ENCODE results near the gene C5orf15.
A peak's percentile ranks its signal among the peaks of the same experiment; 100 is the strongest.

Gene C5orf15

DNA sequence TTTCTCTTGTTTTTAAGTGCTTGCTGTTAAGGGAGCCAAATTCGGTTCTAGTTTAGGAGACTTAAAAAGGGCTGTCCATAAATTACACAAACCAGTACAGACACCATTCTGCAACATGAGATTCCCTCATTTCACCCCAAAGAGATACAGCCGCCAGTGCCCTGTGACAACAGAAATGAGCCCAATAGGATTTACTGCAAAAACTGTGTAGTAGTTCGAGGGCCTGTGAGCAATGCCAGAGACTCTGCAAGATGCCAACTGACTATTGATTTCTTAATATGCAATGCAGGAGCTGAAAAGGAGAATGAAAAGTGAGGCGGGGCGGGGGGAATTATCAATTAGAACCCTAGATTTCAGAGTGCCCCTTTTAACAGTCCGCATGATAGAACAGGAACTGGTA, 5.7 kb upstream of the C5orf15 start:
- intact Hi-C loops (cut with DNase I; ENCODE audit: low total_unique reads), result no loop called here
- H3K4me3 ChIP-seq, result no peak overlapping the region
- DNase-seq, result no peak
- H3K27ac ChIP-seq, result no peak overlapping the region
- H3K4me1 ChIP-seq, result peaks cover 0 to 6% (median 4%) of the 10 kb centered on the region in 4 donors
- TF ChIP-seq, protein P1, sequence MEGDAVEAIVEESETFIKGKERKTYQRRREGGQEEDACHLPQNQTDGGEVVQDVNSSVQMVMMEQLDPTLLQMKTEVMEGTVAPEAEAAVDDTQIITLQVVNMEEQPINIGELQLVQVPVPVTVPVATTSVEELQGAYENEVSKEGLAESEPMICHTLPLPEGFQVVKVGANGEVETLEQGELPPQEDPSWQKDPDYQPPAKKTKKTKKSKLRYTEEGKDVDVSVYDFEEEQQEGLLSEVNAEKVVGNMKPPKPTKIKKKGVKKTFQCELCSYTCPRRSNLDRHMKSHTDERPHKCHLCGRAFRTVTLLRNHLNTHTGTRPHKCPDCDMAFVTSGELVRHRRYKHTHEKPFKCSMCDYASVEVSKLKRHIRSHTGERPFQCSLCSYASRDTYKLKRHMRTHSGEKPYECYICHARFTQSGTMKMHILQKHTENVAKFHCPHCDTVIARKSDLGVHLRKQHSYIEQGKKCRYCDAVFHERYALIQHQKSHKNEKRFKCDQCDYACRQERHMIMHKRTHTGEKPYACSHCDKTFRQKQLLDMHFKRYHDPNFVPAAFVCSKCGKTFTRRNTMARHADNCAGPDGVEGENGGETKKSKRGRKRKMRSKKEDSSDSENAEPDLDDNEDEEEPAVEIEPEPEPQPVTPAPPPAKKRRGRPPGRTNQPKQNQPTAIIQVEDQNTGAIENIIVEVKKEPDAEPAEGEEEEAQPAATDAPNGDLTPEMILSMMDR (IDR thresholded peaks at IDR 0.05), result no peak
- peaks cover 39 to 81% (median 58%) of the 10 kb centered on the region in 3 donors for H3K36me3 ChIP-seq
- no peaks in the 10 kb centered on the region for H3K9me3 ChIP-seq
- no peaks in the 10 kb centered on the region for H3K27me3 ChIP-seq

DNA sequence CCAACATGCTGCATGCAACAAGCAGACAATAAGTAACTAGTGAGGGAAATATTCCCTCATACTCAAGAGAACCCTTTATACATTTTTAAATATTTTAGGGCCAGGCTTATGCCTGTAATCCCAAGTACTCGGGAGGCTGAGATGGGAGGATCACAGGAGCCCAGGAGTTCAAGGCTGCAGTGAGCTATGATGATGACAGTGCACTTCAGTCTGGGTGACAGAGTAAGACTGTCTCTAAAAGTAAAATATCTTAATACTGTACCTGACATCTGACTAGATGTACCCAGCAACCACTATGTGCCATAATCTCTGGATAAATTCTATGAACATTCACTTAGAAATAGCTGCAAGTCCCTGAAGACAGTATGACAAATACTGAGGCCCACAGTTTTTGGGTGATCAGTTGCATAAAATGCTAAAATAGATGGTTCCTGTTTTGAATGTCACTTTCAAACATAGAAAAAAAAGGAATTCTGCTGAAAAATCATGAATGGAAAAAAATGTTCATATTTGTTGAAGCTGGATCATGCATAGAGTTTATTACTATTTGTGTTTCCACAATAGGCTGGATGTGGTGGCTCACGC, 2.0 kb upstream of the C5orf15 start:
- TF ChIP-seq, protein P1 (IDR thresholded peaks at IDR 0.05), result no peak
- Histone ChIP-seq H3K4me1 (peaks cover 0 to 23% (median 18%) of the 10 kb centered on the region in 4 donors), H3K27me3 (no peaks in the 10 kb centered on the region), H3K4me3 (no peak overlapping the region), H3K27ac (peak overlapping the region in 1 of 2 donors; percentile 98), H3K9me3 (no peaks in the 10 kb centered on the region), H3K36me3 (peaks cover 28 to 44% (median 32%) of the 10 kb centered on the region in 3 donors)
- intact Hi-C loops (cut with DNase I; ENCODE audit: low total_unique reads), result no loop called here
- no peak for DNase-seq

DNA sequence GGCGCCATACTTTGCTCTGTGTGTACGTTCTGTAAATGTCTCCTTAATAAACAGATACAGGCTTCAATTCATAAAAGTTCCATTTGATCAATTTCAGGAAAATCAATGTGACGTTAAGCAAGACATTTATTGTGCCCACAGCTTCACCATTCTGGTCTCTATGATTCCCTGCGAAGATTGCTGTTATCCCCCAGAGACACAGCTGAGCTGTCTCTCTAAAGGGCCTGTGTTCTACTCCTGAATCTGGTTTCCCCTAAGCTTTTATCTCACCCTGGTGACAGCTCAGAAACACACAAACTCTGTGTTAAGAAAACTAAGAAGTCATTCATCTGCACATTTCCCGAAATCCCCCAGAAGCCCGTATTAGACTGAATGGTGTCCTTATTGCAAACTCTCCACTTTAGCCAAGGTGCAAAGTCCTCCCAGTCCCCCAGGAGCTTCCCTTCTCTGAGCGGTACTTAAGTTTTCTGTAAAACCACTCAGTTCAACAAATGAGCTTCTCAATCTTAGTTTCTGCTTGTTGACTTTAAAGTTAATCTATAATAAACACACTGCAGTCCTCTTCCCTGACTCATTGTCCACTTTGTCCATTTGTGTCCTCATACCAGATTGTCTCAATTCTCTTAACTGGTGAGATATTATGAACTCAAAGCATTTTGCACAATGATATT, 1.4 kb upstream of the C5orf15 start:
- no peak for DNase-seq
- Histone ChIP-seq H3K27ac (peak overlapping the region; percentile 98), H3K27me3 (no peaks in the 10 kb centered on the region), H3K36me3 (peaks cover 22 to 38% (median 25%) of the 10 kb centered on the region in 3 donors), H3K9me3 (no peaks in the 10 kb centered on the region), H3K4me3 (no peak overlapping the region), H3K4me1 (peaks cover 0 to 24% (median 18%) of the 10 kb centered on the region in 4 donors)
- TF ChIP-seq, protein P1 (IDR thresholded peaks at IDR 0.05), result no peak
- intact Hi-C loops (cut with DNase I; ENCODE audit: low total_unique reads), result no loop called here

DNA sequence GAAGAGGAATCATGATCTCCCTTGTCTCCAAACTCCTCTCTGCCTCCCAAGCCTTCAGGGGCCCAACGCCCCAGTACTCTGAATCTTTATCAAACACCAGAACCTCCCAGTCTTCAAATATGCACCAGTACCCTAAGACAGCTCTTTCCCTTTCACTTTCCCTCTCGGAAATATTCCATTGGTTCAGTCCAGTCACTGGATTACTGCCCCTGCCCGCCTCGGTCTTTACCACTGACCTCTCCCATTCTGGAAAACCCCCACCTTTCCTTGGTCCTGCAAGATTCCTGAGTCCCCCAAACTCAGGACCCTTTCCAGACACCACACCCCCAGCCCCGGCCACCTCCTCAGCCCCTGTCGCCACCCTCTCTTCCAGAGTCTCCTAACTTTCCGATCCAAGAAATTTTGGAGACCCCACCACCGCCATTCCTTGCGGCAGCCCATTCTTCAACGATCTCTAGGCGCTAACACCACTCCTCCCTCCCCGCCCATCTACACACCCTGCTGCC, 674 bp downstream of the C5orf15 start:
- H3K27me3 ChIP-seq, result no peaks in the 10 kb centered on the region
- peak overlapping the region; percentile 98 for H3K27ac ChIP-seq
- TF ChIP-seq, protein P1 (IDR thresholded peaks at IDR 0.05), result no peak
- H3K4me1 ChIP-seq, result peaks cover 0 to 35% (median 25%) of the 10 kb centered on the region in 4 donors
- no peaks in the 10 kb centered on the region for H3K9me3 ChIP-seq
- intact Hi-C loops (cut with DNase I; ENCODE audit: low total_unique reads), result no loop called here
- no peak for DNase-seq
- H3K36me3 ChIP-seq, result peaks cover 5 to 18% (median 6%) of the 10 kb centered on the region in 3 donors
- peak overlapping the region; percentile 83 to 96 for H3K4me3 ChIP-seq

DNA sequence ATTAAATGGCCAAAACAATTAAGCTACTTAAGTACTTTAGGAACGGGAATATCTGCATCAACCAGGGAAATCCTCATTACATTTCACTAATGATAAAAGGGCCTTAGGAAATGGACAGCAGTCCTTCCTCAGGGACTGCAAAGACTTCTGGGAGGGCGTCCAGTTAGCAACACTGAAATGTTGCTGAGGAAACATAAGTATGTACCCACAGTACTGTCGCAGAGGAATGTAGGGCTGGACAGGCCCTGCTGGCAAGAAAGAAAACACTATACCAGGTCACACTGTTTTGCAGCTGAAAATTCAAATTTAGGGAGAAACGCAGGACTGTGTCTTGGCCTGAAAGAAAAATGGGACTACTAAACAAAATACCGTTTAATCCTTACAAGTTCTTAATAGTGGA, 1.3 kb downstream of the C5orf15 start:
- DNase-seq, result no peak
- no peaks in the 10 kb centered on the region for H3K27me3 ChIP-seq
- intact Hi-C loops (cut with DNase I; ENCODE audit: low total_unique reads), result no loop called here
- H3K4me3 ChIP-seq, result peak overlapping the region; percentile 83 to 96
- peaks cover 5 to 12% (median 5%) of the 10 kb centered on the region in 3 donors for H3K36me3 ChIP-seq
- TF ChIP-seq, protein P1 (IDR thresholded peaks at IDR 0.05), result no peak
- H3K9me3 ChIP-seq, result no peaks in the 10 kb centered on the region
- H3K27ac ChIP-seq, result peak overlapping the region; percentile 98
- H3K4me1 ChIP-seq, result peaks cover 0 to 42% (median 28%) of the 10 kb centered on the region in 4 donors
